ENCODE results near the gene GFOD2.

GRCh38 chr16:67758966-67759365 is 39.9 kb upstream of the GFOD2 start:
- no peak for TF ChIP-seq ZNF37A (tag by site-specific recombination; IDR thresholded peaks at IDR 0.05)
- no peak for TF ChIP-seq ZNF138 (tag by site-specific recombination; IDR thresholded peaks at IDR 0.05; ENCODE audit: borderline replicate concordance)
- TF ChIP-seq TCF7L2 (IDR thresholded peaks at IDR 0.05; ENCODE audit: borderline replicate concordance, low read depth, low read length), result no peak
- TF ChIP-seq CTCF (tag by site-specific recombination; IDR thresholded peaks at IDR 0.05), result no peak
- no peak for TF ChIP-seq ZNF785 (tag by site-specific recombination; IDR thresholded peaks at IDR 0.05)
- TF ChIP-seq ZNF302 (tag by site-specific recombination; IDR thresholded peaks at IDR 0.05; ENCODE audit: low read depth), result no peak
- no peak for TF ChIP-seq REST (tag by site-specific recombination; IDR thresholded peaks at IDR 0.05)
- TF ChIP-seq ZNF248 (tag by site-specific recombination; IDR thresholded peaks at IDR 0.05), result no peak
- TF ChIP-seq ZNF747 (tag by site-specific recombination; IDR thresholded peaks at IDR 0.05), result no peak
- no peak for TF ChIP-seq ZNF292 (tag by site-specific recombination; IDR thresholded peaks at IDR 0.05; ENCODE audit: borderline replicate concordance, low read depth)

Measured in HEK293 (cell line).